B cell (primary cell): ENCODE measurements around the gene MCEMP1. TPM values are rescaled to one million over a fixed set of nuclear protein-coding genes. Genes with fewer than 3 reads are reported as not detected.

Experiments used
- ATAC-seq: fragments of 200-7000 bp; cut with Tn5 transposase; one replicate; pipeline ENCODE4 v1.10.0; 2021; ENCODE audit warnings: low read depth, mild to moderate bottlenecking, moderate number of reproducible peaks, moderate library complexity
- CTCF ChIA-PET: fragments of 350-600 bp; sonication (Branson Sonifier 250); formaldehyde crosslinking; loops from one replicate; lab custom pipeline; 2021; ENCODE audit warnings: antibody characterized with exemption, inconsistent platforms; lab: Charles Lee
- POLR2A ChIA-PET: fragments of 350-600 bp; sonication (Branson Sonifier 250); formaldehyde crosslinking; loops from one replicate; lab custom pipeline; 2021; ENCODE audit warnings: antibody characterized with exemption; lab: Charles Lee
- DNase-seq: peaks from one replicate; pipeline ENCODE4 v3.0.0; 2013
- H2AFZ ChIP-seq: 2 replicates; pipeline ENCODE4 v1.6.1; 2012; ENCODE audit warnings: mild to moderate bottlenecking, low read depth, low read length; ENCODE audit not compliant: insufficient read depth, poor library complexity, severe bottlenecking
- H3K27ac ChIP-seq, 2 donors: 1 replicate in 1 of 2; 2 replicates in 1 of 2; pipeline ENCODE4 v1.5.1; 2012 to 2013; ENCODE audit warnings: low read length in 2 of 2, mild to moderate bottlenecking in 2 of 2, moderate library complexity in 1 of 2
- H3K27me3 ChIP-seq, 4 experiments: fragments of 200-600 bp in 1 of 4; sonication (generic) in 1 of 4; replicated peaks in 1 of 4; 1 replicate in 2 of 4; 2 replicates in 2 of 4; pipeline versions ENCODE4 v1.6.1 to v1.7.0; 2013 to 2016; ENCODE audit warnings: low read length in 3 of 4, mild to moderate bottlenecking in 2 of 4, mixed read lengths in 1 of 4, moderate library complexity in 1 of 4; ENCODE audit not compliant: insufficient read depth in 4 of 4, control insufficient read depth in 3 of 4; ENCODE audit errors: control extremely low read depth in 1 of 4
- H3K36me3 ChIP-seq, 2 experiments: replicated peaks in 1 of 2; 1 replicate in 1 of 2; 2 replicates in 1 of 2; pipeline versions ENCODE4 v1.6.1 to v1.7.1; 2013; ENCODE audit warnings: low read length in 1 of 2; ENCODE audit not compliant: insufficient read depth in 2 of 2, control insufficient read depth in 1 of 2; ENCODE audit errors: control extremely low read depth in 1 of 2, extremely low read depth in 1 of 2
- H3K4me1 ChIP-seq, 2 donors: fragments of 200-600 bp in 1 of 2; sonication (generic) in 1 of 2; 1 replicate in 1 of 2; 2 replicates in 1 of 2; pipeline versions ENCODE4 v1.5.1 to v1.6.1; 2013 to 2017; ENCODE audit warnings: low read length in 2 of 2; ENCODE audit not compliant: control insufficient read depth in 2 of 2, insufficient read depth in 2 of 2
- H3K4me2 ChIP-seq: replicated peaks from 2 replicates; pipeline ENCODE3; 2012; ENCODE audit warnings: mild to moderate bottlenecking, low read depth, low read length; ENCODE audit not compliant: poor library complexity, severe bottlenecking
- H3K4me3 ChIP-seq, 5 experiments: fragments of 200-600 bp in 1 of 5; sonication (generic) in 1 of 5; 1 replicate in 3 of 5; 2 replicates in 2 of 5; pipeline versions ENCODE4 v1.5.1 to v1.7.0; 2011 to 2016; ENCODE audit warnings: low read length in 4 of 5, mild to moderate bottlenecking in 4 of 5, low read depth in 2 of 5, control low read depth in 1 of 5, moderate library complexity in 1 of 5; ENCODE audit not compliant: insufficient read depth in 1 of 5; ENCODE audit errors: control extremely low read depth in 1 of 5, extremely low read depth in 1 of 5
- H3K79me2 ChIP-seq: fragments of 200-600 bp; sonication (generic); one replicate; pipeline ENCODE4 v1.6.0; 2016; ENCODE audit warnings: low read length; ENCODE audit not compliant: control insufficient read depth, insufficient read depth
- H3K9ac ChIP-seq: fragments of 200-600 bp; sonication (generic); 2 replicates; pipeline ENCODE4 v1.6.1; 2017; ENCODE audit warnings: mild to moderate bottlenecking, low read length, moderate library complexity
- H3K9me3 ChIP-seq, 3 donors: one replicate each; pipeline versions ENCODE4 v1.6.1 to v1.7.1; 2013; ENCODE audit warnings: low read length in 2 of 3; ENCODE audit not compliant: control insufficient read depth in 2 of 3, insufficient read depth in 1 of 3; ENCODE audit errors: control extremely low read depth in 1 of 3
- H4K20me1 ChIP-seq: 2 replicates; pipeline ENCODE4 v1.6.0; 2012; ENCODE audit warnings: mild to moderate bottlenecking, low read length; ENCODE audit not compliant: insufficient read depth, control insufficient read depth, poor library complexity, severe bottlenecking
- H3K27ac Mint-ChIP-seq: one replicate; pipeline ENCODE4 v1.8.0; 2021; ENCODE audit warnings: mixed read lengths
- H3K27me3 Mint-ChIP-seq: one replicate; pipeline ENCODE4 v1.8.0; 2021; ENCODE audit warnings: mixed read lengths
- H3K4me1 Mint-ChIP-seq: one replicate; pipeline ENCODE4 v1.8.0; 2021; ENCODE audit warnings: mixed read lengths
- H3K4me3 Mint-ChIP-seq: one replicate; pipeline ENCODE4 v1.8.0; 2021; ENCODE audit warnings: mixed read lengths
- H3K9me3 Mint-ChIP-seq: one replicate; pipeline ENCODE4 v1.8.0; 2022; ENCODE audit warnings: mixed read lengths; ENCODE audit not compliant: insufficient read depth
- CTCF ChIP-seq: fragments of 200-600 bp; IDR thresholded peaks from one replicate; pipeline ENCODE4 v1.8.0; 2022; ENCODE audit warnings: antibody characterized with exemption, mild to moderate bottlenecking
- EZH2 ChIP-seq: IDR thresholded peaks from 2 replicates; pipeline ENCODE4 v1.6.1; 2012; ENCODE audit warnings: borderline replicate concordance, low read depth, mild to moderate bottlenecking, moderate library complexity, low read length; ENCODE audit not compliant: insufficient read depth, poor library complexity, severe bottlenecking
- WGBS: methylation state at CpG from one replicate; pipeline ENCODE4 v1.1.5; 2013; ENCODE audit warnings: missing lambda C conversion rate; ENCODE audit not compliant: insufficient coverage; 5-methylcytosine and 5-hydroxymethylcytosine counted together
- intact Hi-C: fragments of 100-400 bp; cut with micrococcal nuclease; formaldehyde crosslinking; loops from one replicate; pipeline ENCODE4 v1.10.0; 2022
- polyA plus RNA-seq: library from polyadenylated mRNA; depleted of rRNA; stranded (reverse); fragments of >200 nt; gene quantifications from 2 replicates; pipeline ENCODE4 v1.2.3, GENCODE V29; 2012
- total RNA-seq, 2 donors: library from RNA; stranded (reverse); fragments of 120-200 nt in 1 of 2; gene quantifications; 1 replicate in 1 of 2; 2 replicates in 1 of 2; pipeline versions ENCODE4 v1.2.3 to v1.2.4, GENCODE V29; 2013 to 2022

The MCEMP1 gene
- total and polyA plus RNA-seq, 2 donors (not counting 1 experiment from before 2014, with no cell fraction given), result 0.57 TPM; not detected in 1

- Histone ChIP-seq H3K4me2 (peak overlapping the region; percentile 71), H3K36me3 (no peaks in the 10 kb centered on the region), H2AFZ (peak overlapping the region; percentile 39), H3K9me3 (peaks cover 0 to 2% (median 0%) of the 10 kb centered on the region in 3 donors), H3K79me2 (peaks cover 68% of the 10 kb centered on the region), H3K27ac (peak overlapping the region; percentile 95 to 98), H3K9ac (peak overlapping the region; percentile 38), H3K27me3 (no peaks in the 10 kb centered on the region), H3K4me3 (peak overlapping the region in 4 of 5 experiments; percentile 12 to 42 (median 18)), H4K20me1 (no peaks in the 10 kb centered on the region), H3K4me1 (peaks cover 88 to 97% of the 10 kb centered on the region in 2 donors)
- Mint-ChIP-seq H3K9me3 (no peaks in the 10 kb centered on the region), H3K27ac (peak overlapping the region; percentile 100), H3K27me3 (no peaks in the 10 kb centered on the region), H3K4me3 (peak overlapping the region; percentile 87), H3K4me1 (peaks cover 87% of the 10 kb centered on the region)
- ChIA-PET POLR2A (interaction anchor here (0.6 to 1.5 kb wide), 6 partner anchors 11 to 97 kb away, joined by 3 to 9 read pairs (median 5); no protein-coding TSS in a partner anchor), CTCF (interaction anchor here (1.0 to 3.2 kb wide), 6 partner anchors 10 to 93 kb away, joined by 3 to 24 read pairs (median 4); partner anchors contain the start of gene TRAPPC5)
- DNase-seq (no peak), ATAC-seq (no peak)
- intact Hi-C loops, result loop anchor here (10.0 kb wide), 1 partner anchor 362 kb away; the partner anchor contains the start of gene ARHGEF18
- TF ChIP-seq EZH2 (no peak), CTCF (no peak)
- WGBS, result 82% methylated on average over 7 of the region's 14 CpGs
These were observed 29.5 kb downstream of the MCEMP1 start for GRCh38 chr19:7706188-7706954.
